GM12892 (cell line): ENCODE results near the gene TRIM32.

Source experiments
- POLR2A ChIP-seq: IDR thresholded peaks from 2 replicates; pipeline ENCODE4 v1.6.1; 2011; ENCODE audit warnings: low read depth, low read length, control low read depth
- POLR2AphosphoS5 ChIP-seq: IDR thresholded peaks from 2 replicates; pipeline ENCODE4 v1.6.1; 2011; ENCODE audit warnings: low read depth, low read length, control low read depth

- TF ChIP-seq POLR2A, result no peak
- no peak for TF ChIP-seq POLR2AphosphoS5
These were observed 30.0 kb downstream of the TRIM32 start for GRCh38 chr9:116717150-116717549.
